Thoracic aorta (tissue), 2 donors: ENCODE data around the gene NADSYN1. TPM values are rescaled to one million over a fixed set of nuclear protein-coding genes. Genes with fewer than 3 reads are reported as not detected.
"Not testable (repeated sequence)": the region's sequence is repeated elsewhere in the genome, so short reads cannot be mapped to it uniquely, and the experiment has no call there.

Experiments
- ATAC-seq: fragments of 150-250 bp; one replicate; pipeline ENCODE4 v1.8.0; 2017; ENCODE audit warnings: low read depth; ENCODE audit not compliant: insufficient number of reproducible peaks, low FRiP score
- DNase-seq: peaks from one replicate; pipeline ENCODE4 v3.0.0-alpha.2; 2020; ENCODE audit warnings: low spot score
- H3K27ac ChIP-seq, 2 donors: fragments of 200-600 bp; sonication (generic); 1 replicate in 1 of 2; 2 replicates in 1 of 2; pipeline ENCODE4 v1.5.1; 2016; ENCODE audit warnings: mild to moderate bottlenecking in 2 of 2, moderate library complexity in 2 of 2
- H3K27me3 ChIP-seq: fragments of 200-600 bp; sonication (generic); replicated peaks from 2 replicates; pipeline ENCODE4 v1.6.0; 2016; ENCODE audit warnings: mild to moderate bottlenecking; ENCODE audit not compliant: insufficient read depth
- H3K36me3 ChIP-seq: fragments of 200-600 bp; sonication (generic); one replicate; pipeline ENCODE4 v1.5.1; 2016
- H3K4me1 ChIP-seq, 2 donors: fragments of 200-600 bp; sonication (generic); 1 replicate in 1 of 2; 2 replicates in 1 of 2; pipeline versions ENCODE4 v1.5.1 to v1.6.0; 2016; ENCODE audit warnings: low read depth in 2 of 2, mild to moderate bottlenecking in 1 of 2; ENCODE audit not compliant: control insufficient read depth in 1 of 2
- H3K4me3 ChIP-seq: fragments of 200-600 bp; sonication (generic); 2 replicates; pipeline ENCODE4 v1.5.1; 2016; ENCODE audit warnings: mild to moderate bottlenecking
- H3K9me3 ChIP-seq: fragments of 200-600 bp; sonication (generic); 2 replicates; pipeline ENCODE4 v1.5.1; 2016
- total RNA-seq, 2 donors: library from RNA; depleted of rRNA; stranded (reverse); fragments of >200 nt; gene quantifications; one replicate each; pipeline versions ENCODE4 v1.1.0 to v1.2.3, GENCODE V29; 2016
- TF ChIP-seq, protein P1 (sequence below): fragments of 200-600 bp; sonication (generic); IDR thresholded peaks from one replicate; pipeline ENCODE4 v1.5.1; 2019; ENCODE audit warnings: antibody characterized with exemption

The NADSYN1 gene
- total RNA-seq, 2 donors from 2014 or later: 68.0 to 112 TPM

DNA sequence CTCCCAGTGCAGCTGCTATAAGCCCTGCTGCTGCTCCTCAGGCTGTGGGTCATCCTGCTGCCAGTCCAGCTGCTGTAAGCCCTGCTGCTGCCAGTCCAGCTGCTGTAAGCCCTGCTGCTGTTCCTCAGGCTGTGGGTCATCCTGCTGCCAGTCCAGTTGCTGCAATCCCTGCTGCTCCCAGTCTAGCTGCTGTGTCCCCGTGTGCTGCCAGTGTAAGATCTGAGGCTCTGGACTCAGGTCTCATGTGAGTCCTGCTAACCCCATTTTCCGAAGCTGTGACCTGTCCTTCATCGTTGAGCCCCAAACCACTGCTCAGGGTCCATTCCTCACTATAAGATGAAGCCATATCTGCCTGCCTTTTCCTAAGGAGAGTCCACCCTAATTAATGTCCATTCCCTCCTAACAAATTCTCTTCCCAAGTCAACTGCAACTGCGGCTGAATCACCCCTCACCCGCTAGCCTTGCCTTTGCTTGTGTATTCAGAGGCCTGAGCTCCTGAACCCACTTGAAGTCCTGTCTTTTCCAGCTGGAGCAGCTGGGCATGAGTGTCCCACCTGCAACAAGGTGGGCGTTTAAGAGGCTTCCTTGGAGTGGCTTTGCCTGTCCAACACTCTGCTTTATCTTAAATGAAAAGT is 74.7 kb downstream of the NADSYN1 start:
- Histone ChIP-seq H3K9me3 (no peaks in the 10 kb centered on the region), H3K4me1 (no peaks in the 10 kb centered on the region), H3K27ac (no peak overlapping the region), H3K4me3 (no peak overlapping the region), H3K36me3 (no peaks in the 10 kb centered on the region), H3K27me3 (no peaks in the 10 kb centered on the region)
- TF ChIP-seq, protein P1, sequence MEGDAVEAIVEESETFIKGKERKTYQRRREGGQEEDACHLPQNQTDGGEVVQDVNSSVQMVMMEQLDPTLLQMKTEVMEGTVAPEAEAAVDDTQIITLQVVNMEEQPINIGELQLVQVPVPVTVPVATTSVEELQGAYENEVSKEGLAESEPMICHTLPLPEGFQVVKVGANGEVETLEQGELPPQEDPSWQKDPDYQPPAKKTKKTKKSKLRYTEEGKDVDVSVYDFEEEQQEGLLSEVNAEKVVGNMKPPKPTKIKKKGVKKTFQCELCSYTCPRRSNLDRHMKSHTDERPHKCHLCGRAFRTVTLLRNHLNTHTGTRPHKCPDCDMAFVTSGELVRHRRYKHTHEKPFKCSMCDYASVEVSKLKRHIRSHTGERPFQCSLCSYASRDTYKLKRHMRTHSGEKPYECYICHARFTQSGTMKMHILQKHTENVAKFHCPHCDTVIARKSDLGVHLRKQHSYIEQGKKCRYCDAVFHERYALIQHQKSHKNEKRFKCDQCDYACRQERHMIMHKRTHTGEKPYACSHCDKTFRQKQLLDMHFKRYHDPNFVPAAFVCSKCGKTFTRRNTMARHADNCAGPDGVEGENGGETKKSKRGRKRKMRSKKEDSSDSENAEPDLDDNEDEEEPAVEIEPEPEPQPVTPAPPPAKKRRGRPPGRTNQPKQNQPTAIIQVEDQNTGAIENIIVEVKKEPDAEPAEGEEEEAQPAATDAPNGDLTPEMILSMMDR: no peak
- DNase-seq: no peak
- no peak for ATAC-seq

DNA sequence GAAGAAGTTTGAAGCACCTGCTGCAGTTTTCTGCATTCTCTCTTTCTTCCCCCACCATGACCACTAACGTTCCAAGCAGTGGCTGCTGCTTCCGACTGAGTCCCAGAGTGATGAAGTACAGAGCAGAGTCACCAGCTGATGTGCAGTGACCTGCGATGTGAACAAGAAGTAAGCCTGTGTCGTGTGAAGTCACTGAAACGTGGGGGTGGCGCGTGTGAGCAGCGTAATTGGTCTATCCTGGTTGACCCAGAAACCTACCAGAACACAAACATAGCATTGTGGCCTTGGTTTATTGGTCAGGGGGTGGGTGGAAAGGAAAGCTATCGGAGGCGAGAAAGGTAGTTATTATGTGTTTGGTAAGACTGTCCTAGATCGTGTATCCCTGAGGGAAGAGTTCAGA is 77.6 kb downstream of the NADSYN1 start:
- Histone ChIP-seq H3K27me3 (no peaks in the 10 kb centered on the region), H3K4me1 (no peaks in the 10 kb centered on the region), H3K27ac (no peak overlapping the region), H3K4me3 (no peak overlapping the region), H3K36me3 (no peaks in the 10 kb centered on the region), H3K9me3 (no peaks in the 10 kb centered on the region)
- TF ChIP-seq, protein P1: no peak
- DNase-seq: no peak
- ATAC-seq: no peak

DNA sequence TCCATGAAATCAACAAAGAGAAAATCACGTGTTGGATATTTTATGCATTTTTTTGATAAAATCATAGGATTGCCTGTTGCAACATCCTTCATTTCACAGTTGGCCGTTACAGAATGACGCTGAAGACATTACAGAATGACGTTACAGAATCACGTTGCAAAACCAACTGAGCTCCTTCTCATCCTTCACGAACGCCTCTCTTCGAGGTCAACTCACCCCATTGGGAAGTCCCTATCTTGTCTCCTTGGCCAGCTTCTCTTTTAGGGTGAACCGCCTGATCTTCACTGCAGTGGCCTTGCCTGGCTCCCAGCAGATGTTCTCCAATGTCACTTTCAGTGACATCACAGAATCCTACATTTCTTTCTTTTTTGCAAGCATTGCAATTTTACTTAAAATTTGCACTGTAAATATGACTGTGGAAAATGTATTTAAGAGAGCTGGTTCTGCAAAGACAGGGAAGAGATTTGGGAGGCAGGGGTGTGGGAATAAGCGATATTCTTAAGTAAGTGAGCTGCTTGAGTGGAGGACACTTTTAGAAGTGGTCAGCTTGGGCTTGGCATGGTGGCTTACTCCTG is 79.1 kb downstream of the NADSYN1 start:
- TF ChIP-seq, protein P1: no peak

DNA sequence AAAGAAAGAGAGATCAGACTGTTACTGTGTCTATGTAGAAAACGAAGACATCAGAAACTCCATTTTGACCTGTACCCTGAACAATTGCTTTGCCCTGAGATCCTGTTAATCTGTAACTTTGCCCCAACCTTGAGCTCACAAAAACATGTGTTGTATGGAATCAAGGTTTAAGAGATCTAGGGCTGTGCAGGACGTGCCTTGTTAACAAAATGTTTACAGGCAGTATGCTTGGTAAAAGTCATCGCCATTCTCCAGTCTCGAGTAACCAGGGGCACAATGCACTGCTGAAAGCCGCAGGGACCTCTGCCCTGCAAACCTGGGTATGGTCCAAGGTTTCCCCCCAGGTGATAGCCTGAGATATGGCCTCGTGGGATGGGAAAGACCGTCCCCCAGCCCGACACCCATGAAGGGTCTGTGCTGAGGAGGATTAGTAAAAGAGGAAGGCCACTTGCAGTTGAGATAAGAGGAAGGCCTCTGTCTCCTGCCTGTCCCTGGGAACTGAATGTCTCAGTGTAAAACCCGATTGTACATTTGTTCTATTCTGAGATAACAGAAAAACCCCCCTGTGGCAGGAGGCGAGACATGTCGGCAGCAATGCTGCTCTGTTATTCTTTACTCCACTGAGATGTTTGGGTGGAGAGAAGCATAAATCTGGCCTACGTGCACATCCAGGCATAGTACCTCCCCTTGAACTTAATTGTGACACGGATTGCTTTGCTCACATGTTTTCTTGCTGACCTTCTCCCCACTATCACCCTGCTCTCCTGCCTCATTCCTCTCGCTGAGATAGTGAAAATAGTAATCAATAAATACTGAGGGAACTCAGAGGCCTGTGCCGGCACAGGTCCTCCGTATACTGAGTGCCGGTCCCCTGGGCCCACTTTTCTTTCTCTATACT is 82.0 kb downstream of the NADSYN1 start:
- not testable (repeated sequence) for H3K9me3 ChIP-seq, H3K4me3 ChIP-seq, ATAC-seq, H3K36me3 ChIP-seq, H3K4me1 ChIP-seq, DNase-seq, H3K27me3 ChIP-seq, H3K27ac ChIP-seq

More for the DNA sequence above, 79.1 kb downstream of the NADSYN1 start:
- Histone ChIP-seq H3K4me1 (no peaks in the 10 kb centered on the region), H3K9me3 (no peaks in the 10 kb centered on the region), H3K36me3 (no peaks in the 10 kb centered on the region), H3K27me3 (no peaks in the 10 kb centered on the region), H3K4me3 (no peak overlapping the region), H3K27ac (no peak overlapping the region)
- ATAC-seq: no peak
- DNase-seq: no peak

GRCh38 chr11:71535825-71536224 is 82.8 kb downstream of the NADSYN1 start:
- TF ChIP-seq, protein P1: no peak
- H3K9me3 ChIP-seq: no peaks in the 10 kb centered on the region
- ATAC-seq: no peak
- no peak overlapping the region for H3K27ac ChIP-seq
- no peaks in the 10 kb centered on the region for H3K27me3 ChIP-seq
- no peaks in the 10 kb centered on the region for H3K36me3 ChIP-seq
- no peaks in the 10 kb centered on the region for H3K4me1 ChIP-seq
- no peak overlapping the region for H3K4me3 ChIP-seq
- no peak for DNase-seq
